ENCODE results near the gene ACAD8.

The ACAD8 gene

DNA sequence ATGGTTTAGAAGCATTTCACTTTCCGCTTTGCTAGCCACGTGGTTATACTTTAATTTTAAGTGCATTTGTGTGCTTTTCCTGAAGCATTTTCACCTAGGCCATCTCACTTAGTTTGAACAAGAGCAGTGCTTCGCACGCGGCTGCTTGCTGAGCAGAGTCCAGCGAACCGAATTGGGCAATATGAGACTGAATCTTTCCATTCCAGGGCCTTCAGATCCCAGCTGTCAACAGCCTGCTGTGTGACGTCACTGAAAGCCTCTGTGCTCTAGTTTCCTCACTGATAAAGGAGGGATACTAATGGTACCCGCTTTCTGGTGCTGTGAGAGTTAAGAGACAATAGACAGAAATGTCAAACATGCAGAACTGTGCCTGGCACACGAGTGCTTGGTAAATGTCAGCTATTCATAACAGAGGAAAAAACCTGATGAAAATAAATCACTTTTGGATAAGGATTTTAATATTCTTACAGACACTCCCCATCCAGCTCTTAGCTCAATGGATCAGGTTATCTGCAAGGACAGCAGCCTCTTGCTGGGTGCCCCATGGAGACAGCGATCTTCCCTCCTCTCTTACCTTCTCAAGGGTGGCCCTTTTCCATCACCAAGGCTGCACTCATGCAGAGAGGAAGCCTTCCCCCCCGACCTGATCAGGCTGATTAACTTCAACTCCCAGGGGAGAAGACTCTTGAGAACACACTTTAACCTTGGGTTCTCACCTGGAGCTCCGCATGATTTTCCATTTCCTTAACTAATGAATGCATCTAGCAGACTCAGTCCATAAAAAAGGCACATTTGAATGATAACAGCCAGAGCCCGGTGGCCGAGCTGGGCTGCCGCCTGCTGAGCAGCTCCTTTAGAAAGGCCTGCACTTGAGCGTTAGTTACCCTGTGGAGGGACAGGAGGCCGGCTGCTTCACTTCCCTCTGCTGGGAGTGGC lies 19.3 kb downstream of the ACAD8 start:
- peak; percentile 39 for DNase-seq (ENCODE audit: extremely low spot score)
- POLR2A ChIA-PET, result interaction anchor here (0.8 to 4.0 kb wide), 3 partner anchors 11 to 48 kb away, joined by 3 to 20 read pairs (median 15); partner anchors contain the start of genes ACAD8, NCAPD3, THYN1 and VPS26B
- TF ChIP-seq ZNF384 (IDR thresholded peaks at IDR 0.05) (no peak), NFRKB (IDR thresholded peaks at IDR 0.05) (no peak), FOXA1 (IDR thresholded peaks at IDR 0.05) (no peak), ARNT (IDR thresholded peaks at IDR 0.05) (no peak), LEF1 (IDR thresholded peaks at IDR 0.05; ENCODE audit: borderline replicate concordance) (no peak), L3MBTL2 (conservative IDR thresholded peaks at IDR 0.05) (no peak), TARDBP (IDR thresholded peaks at IDR 0.05) (no peak), BHLHE40 (IDR thresholded peaks at IDR 0.05; ENCODE audit: borderline replicate concordance) (no peak), SUZ12 (IDR thresholded peaks at IDR 0.05) (no peak), FOXM1 (IDR thresholded peaks at IDR 0.05; ENCODE audit: borderline replicate concordance) (no peak), ELF4 (IDR thresholded peaks at IDR 0.05) (no peak), SP1 (IDR thresholded peaks at IDR 0.05) (no peak), CTBP1 (IDR thresholded peaks at IDR 0.05; ENCODE audit: borderline replicate concordance) (no peak), HDGF (IDR thresholded peaks at IDR 0.05; ENCODE audit: borderline replicate concordance) (no peak), FOXK2 (IDR thresholded peaks at IDR 0.05) (no peak)
- TF ChIP-seq, protein P1, sequence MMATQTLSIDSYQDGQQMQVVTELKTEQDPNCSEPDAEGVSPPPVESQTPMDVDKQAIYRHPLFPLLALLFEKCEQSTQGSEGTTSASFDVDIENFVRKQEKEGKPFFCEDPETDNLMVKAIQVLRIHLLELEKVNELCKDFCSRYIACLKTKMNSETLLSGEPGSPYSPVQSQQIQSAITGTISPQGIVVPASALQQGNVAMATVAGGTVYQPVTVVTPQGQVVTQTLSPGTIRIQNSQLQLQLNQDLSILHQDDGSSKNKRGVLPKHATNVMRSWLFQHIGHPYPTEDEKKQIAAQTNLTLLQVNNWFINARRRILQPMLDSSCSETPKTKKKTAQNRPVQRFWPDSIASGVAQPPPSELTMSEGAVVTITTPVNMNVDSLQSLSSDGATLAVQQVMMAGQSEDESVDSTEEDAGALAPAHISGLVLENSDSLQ (IDR thresholded peaks at IDR 0.05), result no peak
- CTCF ChIA-PET, result interaction anchor here (0.7 to 1.4 kb wide), 2 partner anchors 11 to 19 kb away, joined by 4 read pairs; partner anchors contain the start of genes ACAD8 and THYN1

- ChIA-PET POLR2A (interaction anchor here (0.8 to 4.0 kb wide), 3 partner anchors 12 to 49 kb away, joined by 3 to 20 read pairs (median 15); partner anchors contain the start of genes ACAD8, NCAPD3, THYN1 and VPS26B), CTCF (interaction anchor here (0.6 to 1.7 kb wide), 4 partner anchors 11 to 42 kb away, joined by 4 to 10 read pairs (median 4); partner anchors contain the start of genes ACAD8 and THYN1)
- TF ChIP-seq FOXM1 (IDR thresholded peaks at IDR 0.05; ENCODE audit: borderline replicate concordance) (no peak), L3MBTL2 (conservative IDR thresholded peaks at IDR 0.05) (no peak), SP1 (IDR thresholded peaks at IDR 0.05) (no peak), FOXK2 (IDR thresholded peaks at IDR 0.05) (no peak), SUZ12 (IDR thresholded peaks at IDR 0.05) (no peak), BHLHE40 (IDR thresholded peaks at IDR 0.05; ENCODE audit: borderline replicate concordance) (no peak), TARDBP (IDR thresholded peaks at IDR 0.05) (no peak), FOXA1 (IDR thresholded peaks at IDR 0.05) (no peak), ARNT (IDR thresholded peaks at IDR 0.05) (no peak), CTBP1 (IDR thresholded peaks at IDR 0.05; ENCODE audit: borderline replicate concordance) (no peak), ELF4 (IDR thresholded peaks at IDR 0.05) (no peak)
- TF ChIP-seq, protein P1 (IDR thresholded peaks at IDR 0.05), result no peak
- DNase-seq (ENCODE audit: extremely low spot score), result no peak
Measured at GRCh38 chr11:134273317-134273712, 19.9 kb downstream of the ACAD8 start.

DNA sequence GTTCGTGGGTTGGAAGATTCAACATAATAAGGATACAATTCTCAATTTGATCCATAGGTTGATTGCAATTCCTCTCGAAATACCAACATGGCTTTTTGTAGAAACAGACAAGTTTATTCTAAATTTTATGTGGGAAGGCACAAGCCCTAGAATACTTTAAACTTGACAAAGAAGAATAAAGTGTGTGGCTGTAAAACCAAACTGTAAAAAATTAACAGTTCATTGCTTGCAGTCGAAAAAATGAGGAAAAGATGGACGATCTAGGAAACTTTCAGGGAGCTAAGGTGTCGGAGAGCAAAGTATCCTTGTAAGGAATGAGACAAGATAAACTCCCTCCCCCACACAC lies 21.8 kb downstream of the ACAD8 start:
- POLR2A ChIA-PET, result interaction anchor here (0.6 to 4.0 kb wide), 3 partner anchors 22 to 57 kb away, joined by 3 to 20 read pairs (median 3); partner anchors contain the start of genes ACAD8, GLB1L2, NCAPD3 and THYN1
- CTCF ChIA-PET, result interaction anchor here (1.3 to 1.7 kb wide), 3 partner anchors 8 to 48 kb away, joined by 3 to 10 read pairs (median 5); no protein-coding TSS in a partner anchor
- DNase-seq (ENCODE audit: extremely low spot score), result no peak
- TF ChIP-seq NFRKB (IDR thresholded peaks at IDR 0.05) (no peak), L3MBTL2 (conservative IDR thresholded peaks at IDR 0.05) (no peak), CTBP1 (IDR thresholded peaks at IDR 0.05; ENCODE audit: borderline replicate concordance) (no peak), SP1 (IDR thresholded peaks at IDR 0.05) (no peak), LEF1 (IDR thresholded peaks at IDR 0.05; ENCODE audit: borderline replicate concordance) (no peak), FOXA1 (IDR thresholded peaks at IDR 0.05) (no peak), ARNT (IDR thresholded peaks at IDR 0.05) (no peak), TARDBP (IDR thresholded peaks at IDR 0.05) (no peak), ZNF384 (IDR thresholded peaks at IDR 0.05) (no peak), HDGF (IDR thresholded peaks at IDR 0.05; ENCODE audit: borderline replicate concordance) (no peak)
- TF ChIP-seq, protein P1 (IDR thresholded peaks at IDR 0.05), result no peak

GRCh38 chr11:134275534-134276395 lies 22.4 kb downstream of the ACAD8 start, which contains the start of gene GLB1L3:
GLB1L3 (plus strand) TSS chr11:134276379; CDS start chr11:134276741, 362 bp downstream.
- POLR2A ChIA-PET, result interaction anchor here (0.8 to 4.0 kb wide), 5 partner anchors 11 to 68 kb away, joined by 3 to 20 read pairs (median 4); partner anchors contain the start of genes ACAD8, GLB1L2, NCAPD3 and THYN1
- DNase-seq (ENCODE audit: extremely low spot score), result peak; percentile 68
- CTCF ChIA-PET, result interaction anchor here (0.6 to 1.4 kb wide), 5 partner anchors 9 to 47 kb away, joined by 3 to 5 read pairs (median 3); no protein-coding TSS in a partner anchor
- TF ChIP-seq L3MBTL2 (conservative IDR thresholded peaks at IDR 0.05) (peak; percentile 81), TARDBP (IDR thresholded peaks at IDR 0.05) (0 out of 2 replicates have a peak, but pooled peaks have one; percentile 23)
- TF ChIP-seq, protein P1 (IDR thresholded peaks at IDR 0.05), result no peak

Measured in HEK293T (cell line).